NCI-H1092 (cell line): Measurements from ENCODE around the gene OBP2A.
"Not testable (repeated sequence)": the region's sequence is repeated elsewhere in the genome, so short reads cannot be mapped to it uniquely, and the experiment has no call there.

ENCODE experiments used
- DNase-seq: peaks from one replicate; lab custom pipeline; 2025; lab: John Stamatoyannopoulos, UW

OBP2A gene

GRCh38 chr9:135526730-135527571, 19.0 kb upstream of the OBP2A start:
- no peak for DNase-seq

- not testable (repeated sequence) for DNase-seq
These were observed 17.0 kb upstream of the OBP2A start for GRCh38 chr9:135528842-135529435.

GRCh38 chr9:135530146-135530545, 15.8 kb upstream of the OBP2A start:
- no peak for DNase-seq

- DNase-seq: no peak
These were observed 14.8 kb upstream of the OBP2A start for GRCh38 chr9:135531096-135531495.

- no peak for DNase-seq
These were observed 12.8 kb upstream of the OBP2A start for GRCh38 chr9:135533113-135533512.

GRCh38 chr9:135533674-135534073, 12.3 kb upstream of the OBP2A start:
- no peak for DNase-seq

GRCh38 chr9:135534192-135534711, 11.7 kb upstream of the OBP2A start:
- DNase-seq: not testable (repeated sequence)

- DNase-seq: not testable (repeated sequence)
These were observed 11.1 kb upstream of the OBP2A start for GRCh38 chr9:135534826-135535225.

- DNase-seq: not testable (repeated sequence)
These were observed 10.3 kb upstream of the OBP2A start for GRCh38 chr9:135535631-135536030.

- no peak for DNase-seq
These were observed 9.7 kb upstream of the OBP2A start for GRCh38 chr9:135536216-135536615.

- not testable (repeated sequence) for DNase-seq
These were observed 2.5 kb upstream of the OBP2A start for GRCh38 chr9:135543262-135543894.

- no peak for DNase-seq
These were observed 818 bp upstream of the OBP2A start for GRCh38 chr9:135544981-135545635.

GRCh38 chr9:135546792-135547617, 1.1 kb downstream of the OBP2A start:
- DNase-seq: not testable (repeated sequence)

- no peak for DNase-seq
These were observed 2.1 kb downstream of the OBP2A start for GRCh38 chr9:135547756-135548736.

- not testable (repeated sequence) for DNase-seq
These were observed 3.8 kb downstream of the OBP2A start for GRCh38 chr9:135549478-135550343.

GRCh38 chr9:135550344-135550918, 4.5 kb downstream of the OBP2A start:
- no peak for DNase-seq

GRCh38 chr9:135551031-135551430, 5.1 kb downstream of the OBP2A start:
- DNase-seq: no peak

GRCh38 chr9:135551456-135551855, 5.5 kb downstream of the OBP2A start:
- no peak for DNase-seq
